GM19025 (cell line): ENCODE results near the gene ELMO1.

Experiments
- ATAC-seq: cut with Tn5 transposase; IDR thresholded peaks from one replicate; pipeline ENCODE4 v1.9.1; 2021; ENCODE audit warnings: mild to moderate bottlenecking, low read depth, moderate library complexity; ENCODE audit not compliant: unreplicated experiment

Gene ELMO1

DNA sequence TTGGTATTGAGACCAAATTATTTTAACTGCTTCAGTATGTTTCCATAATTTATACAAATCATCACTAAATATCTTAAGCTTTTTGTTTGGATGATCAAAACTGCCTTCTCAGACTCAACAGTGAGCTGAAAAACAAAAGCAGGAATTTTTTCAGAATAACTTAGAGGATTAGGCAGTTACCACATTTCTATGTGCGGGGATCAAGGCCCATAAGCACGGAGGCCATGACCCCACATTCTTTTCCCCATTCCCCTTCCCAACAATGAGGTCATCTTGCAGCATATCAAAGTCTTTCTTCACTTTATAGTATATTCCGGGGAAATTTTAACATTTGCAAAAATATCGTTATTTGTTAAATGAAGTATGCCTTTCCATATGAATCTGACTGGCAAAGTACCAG lies 125.8 kb downstream of the ELMO1 start:
- ATAC-seq, result no peak

DNA sequence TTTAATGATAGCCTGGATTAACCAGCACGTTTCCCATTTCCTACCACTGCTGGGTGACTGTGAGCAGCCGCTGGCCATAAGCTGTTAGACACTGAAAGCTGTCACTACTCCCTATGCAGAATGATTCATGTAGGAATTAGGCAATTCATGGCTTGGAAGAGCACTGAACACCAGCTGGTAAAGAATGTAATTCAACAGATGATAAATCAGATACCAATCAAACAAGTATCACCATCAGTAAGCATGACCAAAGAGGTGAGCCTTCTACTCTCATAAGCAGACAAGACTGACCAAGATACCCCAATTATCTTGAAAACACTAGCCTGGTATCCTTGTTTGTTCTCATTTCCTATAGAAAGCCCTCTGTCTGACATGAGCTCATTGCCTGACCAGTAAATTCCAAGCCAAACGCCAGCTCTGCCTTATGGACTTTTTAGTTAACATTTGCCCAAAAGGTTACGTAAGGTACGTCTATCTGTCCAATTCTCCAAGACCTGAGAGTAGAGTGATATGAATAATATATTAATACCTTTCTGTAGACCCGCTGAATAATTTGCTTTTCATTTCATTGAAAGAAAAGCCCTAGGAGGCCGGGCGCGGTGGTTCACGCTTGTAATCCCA lies 127.7 kb downstream of the ELMO1 start:
- ATAC-seq, result no peak

DNA sequence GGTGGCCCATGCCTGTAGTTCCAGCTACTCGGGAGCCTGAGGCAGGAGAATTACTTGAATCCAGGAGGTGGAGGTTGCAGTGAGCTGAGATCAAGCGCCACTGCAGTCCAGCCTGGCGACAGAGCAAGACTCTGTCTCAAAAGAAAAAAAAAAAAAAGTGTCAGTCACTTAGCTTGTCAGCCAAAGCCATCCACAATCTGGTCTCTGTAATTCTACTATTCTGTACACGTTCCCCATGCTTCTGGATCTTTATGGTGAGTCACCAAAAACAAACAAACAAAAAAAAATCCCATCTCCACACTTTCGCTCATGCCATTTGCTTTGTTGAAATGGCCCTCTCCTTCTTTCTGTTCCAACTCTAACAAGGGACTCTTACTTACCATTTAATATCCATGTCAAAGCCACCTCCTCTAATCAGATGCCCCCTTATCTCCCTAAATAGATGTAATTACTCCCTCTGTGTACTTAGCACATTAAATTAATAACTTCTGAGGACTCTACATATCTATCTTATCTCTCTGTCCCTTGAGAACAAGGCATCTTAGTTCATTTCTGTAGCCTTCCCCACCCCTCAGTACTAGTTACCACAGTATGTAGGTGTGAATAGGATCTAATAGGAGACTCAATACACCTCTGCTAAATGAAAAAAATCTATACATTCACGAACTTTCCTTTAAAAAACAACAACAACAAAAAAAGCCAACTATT lies 128.4 kb downstream of the ELMO1 start:
- no peak for ATAC-seq

DNA sequence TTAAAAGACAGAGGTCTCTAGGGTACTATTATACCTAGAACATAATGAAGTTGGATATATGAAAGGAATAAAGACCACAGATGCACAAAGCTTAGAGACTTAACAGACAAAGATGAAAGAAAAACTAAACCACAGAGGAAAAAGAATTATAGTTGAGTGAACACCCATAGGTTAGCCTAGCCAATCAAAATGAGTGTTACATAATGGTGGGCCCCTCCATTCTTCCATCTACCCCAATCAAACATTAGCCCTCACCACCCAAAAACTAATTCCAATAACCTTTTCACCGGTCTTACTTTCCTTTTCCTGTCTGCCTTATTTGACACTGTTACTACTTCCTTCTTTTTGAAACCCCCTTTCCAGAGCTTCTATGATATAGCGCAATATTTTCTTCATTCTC lies 130.1 kb downstream of the ELMO1 start:
- no peak for ATAC-seq

DNA sequence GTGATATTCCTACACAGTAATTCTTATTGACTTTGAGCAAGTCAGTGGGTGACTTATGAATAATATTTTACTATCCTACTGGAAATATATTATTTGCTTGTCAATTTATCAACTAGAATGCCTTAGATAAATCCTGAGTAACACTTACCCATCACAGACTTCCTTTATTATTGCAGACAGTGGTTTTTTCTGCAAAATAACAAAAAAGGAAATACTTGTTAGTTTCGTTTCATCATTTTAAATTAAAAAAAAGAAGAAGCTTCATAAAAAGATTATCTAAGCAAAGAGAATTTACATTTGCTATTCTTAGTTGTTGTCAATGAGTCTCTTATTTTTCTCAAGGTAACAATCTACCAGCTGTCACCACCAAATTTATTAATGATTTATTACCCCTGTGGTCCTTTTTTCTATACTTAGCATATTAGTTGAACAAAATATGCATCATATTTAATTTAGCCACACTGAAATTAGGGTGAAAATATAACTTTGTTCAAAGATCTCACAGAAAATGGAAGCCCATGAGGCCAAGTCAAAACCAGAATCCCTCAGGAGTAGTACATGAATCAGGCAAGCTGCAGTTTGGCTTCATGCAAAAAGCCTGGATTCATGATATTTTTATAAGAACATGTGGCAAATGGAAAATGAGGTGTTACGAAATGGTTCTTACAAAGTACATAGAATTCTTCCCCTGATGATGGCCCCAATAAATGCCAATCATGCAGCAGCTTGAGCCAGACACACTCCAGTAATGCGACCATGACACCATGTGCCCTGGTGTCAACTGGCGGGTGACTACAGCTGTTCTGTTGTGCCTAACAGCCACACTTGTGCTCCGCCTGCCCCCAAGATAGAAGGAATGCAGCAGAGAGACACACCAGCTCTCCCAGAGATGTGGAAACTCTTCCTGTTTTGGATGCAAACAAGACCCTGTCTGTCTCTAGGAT lies 132.6 kb downstream of the ELMO1 start:
- ATAC-seq, result no peak

DNA sequence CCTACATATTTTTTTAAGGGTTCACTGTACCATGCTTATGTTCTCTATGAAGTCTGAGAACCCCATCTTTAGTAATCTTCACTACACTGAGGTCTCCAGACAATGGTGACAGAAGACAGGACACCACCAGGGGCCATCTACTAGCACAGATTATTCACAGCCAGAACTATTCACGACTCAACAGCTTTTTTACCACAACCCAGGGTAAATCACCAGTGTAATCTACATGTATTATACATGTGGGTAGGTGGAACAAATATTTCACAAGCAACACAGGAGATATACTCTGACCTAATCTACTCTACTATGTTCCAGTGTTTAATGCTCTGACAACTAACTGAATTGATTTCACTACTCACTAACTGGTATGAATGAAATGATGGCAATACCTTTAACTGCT lies 136.1 kb downstream of the ELMO1 start:
- no peak for ATAC-seq

DNA sequence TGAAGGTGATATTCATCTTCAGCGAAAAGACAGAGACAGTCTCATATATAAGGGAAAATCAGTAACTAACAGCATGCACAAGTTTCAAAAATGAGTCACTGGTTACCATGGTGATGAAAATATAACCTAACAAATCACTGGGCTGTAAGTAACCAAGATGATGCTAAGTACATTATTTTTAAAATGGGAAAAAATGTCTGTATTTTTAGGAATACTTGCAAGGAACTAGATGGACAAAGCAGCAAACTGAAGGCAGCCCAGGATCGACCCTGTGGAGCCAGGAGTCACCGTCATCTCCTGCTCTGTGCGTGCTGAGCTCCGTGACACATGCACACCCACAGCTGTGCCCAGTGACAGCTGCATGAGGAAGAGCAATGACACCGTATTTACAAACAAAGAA lies 137.3 kb downstream of the ELMO1 start:
- ATAC-seq, result no peak

DNA sequence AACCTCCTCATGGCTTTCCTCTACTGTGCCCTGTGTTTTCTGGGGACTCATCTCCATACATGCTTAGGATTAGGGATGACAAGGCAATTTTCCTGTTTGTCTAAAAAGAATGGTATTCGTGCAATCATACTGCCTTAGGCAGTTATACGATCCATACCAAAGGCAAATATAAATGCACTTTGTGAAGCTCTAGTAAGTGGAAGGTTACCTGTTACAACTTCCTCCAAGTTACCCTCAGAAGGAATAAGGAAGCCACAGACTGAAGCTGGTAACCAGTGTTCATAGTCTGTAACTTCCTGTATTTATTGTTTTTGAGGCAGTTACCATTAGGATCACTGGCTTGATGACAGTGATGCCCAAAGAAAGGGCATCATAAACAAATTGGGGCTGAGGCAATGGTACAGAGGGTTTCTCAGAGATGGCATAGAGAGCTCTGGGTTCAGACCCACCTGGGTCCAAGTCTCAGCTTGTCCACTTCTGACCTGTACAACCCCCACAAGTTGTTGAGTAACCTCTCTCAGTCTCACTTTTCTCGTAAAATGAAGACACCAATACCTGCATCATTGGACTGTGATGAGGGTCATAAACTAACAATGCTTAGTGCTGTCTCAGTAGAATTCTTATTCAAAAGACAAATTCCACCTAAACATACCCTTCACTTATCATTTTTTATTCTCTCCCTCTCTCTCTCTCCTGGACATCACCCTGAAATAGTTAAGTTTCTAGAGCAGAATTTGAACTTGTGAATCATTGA lies 138.2 kb downstream of the ELMO1 start:
- ATAC-seq, result no peak

DNA sequence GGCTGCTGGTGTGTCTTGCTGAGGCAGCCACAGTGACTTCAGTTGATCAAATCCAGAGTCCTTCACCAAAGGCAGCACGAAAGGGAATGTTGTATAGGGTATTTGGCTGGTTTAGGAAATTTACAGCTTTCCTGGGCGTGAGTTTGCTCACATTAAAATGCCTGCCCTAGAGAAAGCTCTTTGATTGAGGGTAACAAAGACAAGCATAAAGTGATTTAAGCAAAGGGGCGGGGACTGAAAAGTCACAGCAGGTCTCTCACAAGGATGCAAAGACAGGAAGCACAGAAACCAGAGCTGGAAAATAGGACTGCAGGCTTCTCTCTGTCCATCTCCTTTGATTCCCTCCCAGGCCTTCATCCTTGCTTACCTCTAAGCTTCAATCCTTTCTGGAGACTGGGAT lies 139.2 kb downstream of the ELMO1 start:
- no peak for ATAC-seq

DNA sequence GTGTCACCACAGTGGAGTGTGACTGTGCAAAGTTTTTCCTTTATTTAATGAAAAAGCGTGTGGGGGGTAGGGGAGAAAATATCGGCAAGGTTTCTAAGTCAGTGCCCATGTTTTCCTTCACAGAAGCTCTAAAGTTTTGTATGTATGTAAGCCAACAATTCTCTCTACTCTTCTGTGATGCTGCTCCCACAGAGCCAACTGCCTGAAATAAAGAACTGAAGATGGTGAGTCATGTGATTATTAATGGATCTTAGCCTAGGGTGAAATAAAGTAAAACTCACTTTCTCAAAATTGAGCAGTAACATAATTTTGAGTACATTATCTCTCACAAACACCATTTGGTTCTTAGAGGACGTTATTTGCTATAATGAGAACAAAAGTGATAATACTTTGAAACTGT lies 143.7 kb downstream of the ELMO1 start:
- no peak for ATAC-seq

DNA sequence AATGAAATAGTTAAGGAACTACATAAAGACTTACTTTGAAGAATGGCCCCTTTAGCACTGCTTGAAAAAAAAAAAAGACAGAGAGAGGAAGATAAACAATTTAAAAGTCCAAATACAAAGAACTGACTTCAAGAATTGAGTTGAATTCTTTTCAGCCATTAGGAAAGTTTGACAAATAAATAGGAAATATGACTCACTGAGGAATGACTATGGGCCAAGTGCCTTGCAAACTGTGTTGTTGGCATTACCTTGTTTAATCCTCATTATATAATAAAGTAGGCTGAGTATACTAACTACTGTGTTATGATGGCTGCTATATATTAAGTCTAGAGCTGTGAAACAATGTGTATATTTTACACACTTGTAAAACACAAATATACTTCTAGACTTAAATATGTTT lies 151.1 kb downstream of the ELMO1 start:
- ATAC-seq, result no peak

DNA sequence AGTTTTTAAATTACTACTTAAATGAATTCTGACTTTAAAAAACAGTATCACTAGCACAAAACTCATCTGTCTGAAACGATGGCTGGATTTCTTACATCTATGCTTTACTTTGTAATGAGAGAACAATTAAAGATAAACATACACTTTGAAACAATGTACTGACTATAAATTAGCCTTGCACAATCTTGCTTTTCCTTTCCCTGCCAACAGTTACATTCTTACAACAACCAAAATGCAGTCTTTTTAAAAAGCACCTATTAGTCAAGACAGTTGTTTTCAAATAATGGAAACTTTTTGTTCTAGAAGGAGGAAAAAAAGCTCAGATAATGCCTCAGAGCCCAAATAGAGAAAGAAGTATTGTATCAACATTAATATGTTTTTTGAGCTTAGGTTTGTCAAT lies 153.3 kb downstream of the ELMO1 start:
- no peak for ATAC-seq

DNA sequence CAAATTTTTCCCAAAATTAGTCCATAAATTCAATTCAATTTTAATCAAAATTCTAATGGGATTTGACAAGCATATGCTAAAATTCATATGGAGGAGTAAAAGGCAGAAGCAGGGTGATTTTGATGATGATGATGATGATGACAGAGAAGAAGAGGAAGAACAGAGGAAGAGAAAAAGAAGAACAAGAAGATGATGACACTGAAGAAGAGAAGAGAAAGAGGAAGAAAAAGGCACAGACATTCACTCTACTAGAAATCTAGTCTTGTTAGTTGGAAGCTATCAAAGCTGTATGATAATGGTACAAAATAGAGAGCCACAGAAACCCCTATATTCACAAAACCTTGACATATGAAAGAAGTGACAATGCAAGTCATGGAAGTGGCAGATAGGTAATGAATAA lies 157.9 kb downstream of the ELMO1 start:
- ATAC-seq, result no peak

DNA sequence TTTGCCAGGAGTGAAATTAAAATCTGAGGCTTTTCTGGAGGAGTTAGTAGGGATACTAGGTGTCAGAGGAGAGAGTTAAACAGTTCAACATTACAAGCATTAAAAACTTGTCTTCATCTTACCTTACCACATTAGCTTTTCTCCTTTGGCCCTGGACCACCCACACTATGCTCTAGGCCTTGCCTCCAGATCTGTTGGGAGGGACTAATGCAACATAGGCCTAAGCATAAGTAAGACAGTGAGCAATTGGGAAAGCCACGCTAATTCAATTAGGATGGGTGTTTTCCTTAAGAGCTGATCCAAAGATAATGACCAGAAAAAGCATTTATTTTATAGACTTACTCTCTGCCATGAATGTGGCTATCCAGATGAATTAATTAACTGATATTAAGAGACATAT lies 158.9 kb downstream of the ELMO1 start:
- no peak for ATAC-seq

DNA sequence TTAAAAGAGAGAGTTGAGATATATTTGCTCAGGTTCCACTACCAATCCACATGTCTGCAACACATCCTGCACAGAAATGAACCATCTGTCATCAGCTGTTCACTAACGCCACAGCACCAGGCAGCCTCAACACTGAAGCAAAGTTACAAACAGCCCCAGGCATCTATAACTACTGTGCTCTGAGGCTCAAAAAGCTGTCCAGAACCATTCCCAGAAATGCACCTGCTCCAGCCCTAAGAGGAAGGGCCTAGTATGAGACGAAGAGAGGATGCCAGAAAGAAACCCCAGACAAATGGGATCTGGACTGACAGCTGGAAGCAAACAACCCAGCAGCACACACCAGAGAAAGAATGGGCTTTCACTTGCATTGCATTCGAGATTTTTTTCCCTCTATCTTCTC lies 159.3 kb downstream of the ELMO1 start:
- ATAC-seq, result no peak

DNA sequence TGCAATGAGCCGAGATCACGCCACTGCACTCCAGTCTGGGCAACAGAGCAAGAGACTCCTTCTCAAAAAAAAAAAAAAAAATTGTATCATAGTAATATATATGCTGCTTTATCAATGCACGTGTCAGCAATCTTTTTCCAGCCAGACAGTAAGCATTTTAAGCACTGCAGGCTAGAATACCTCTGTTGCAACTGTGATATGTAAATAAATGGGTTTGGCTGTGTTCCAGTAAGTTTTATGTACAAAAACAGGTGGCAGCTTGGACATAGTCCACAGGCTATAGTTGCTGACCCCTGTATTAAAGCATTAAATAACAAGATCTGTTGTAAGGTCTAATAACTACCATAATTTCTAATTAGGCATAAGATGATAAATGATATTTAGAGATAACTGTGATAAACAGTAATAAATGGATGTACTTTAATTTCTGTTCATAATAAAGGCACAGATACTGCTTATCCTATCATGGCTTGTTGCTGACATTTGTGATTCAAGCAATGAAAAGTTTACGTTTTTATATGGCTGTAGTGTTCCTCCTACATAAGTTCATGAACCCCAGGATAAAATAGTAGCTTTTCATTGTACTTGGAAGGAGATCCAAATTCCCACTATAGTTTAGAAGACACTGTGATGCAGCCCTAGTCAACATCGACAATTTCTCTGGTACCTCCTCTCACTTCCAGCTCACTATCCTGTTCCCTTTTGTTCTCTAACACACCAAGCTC lies 161.4 kb downstream of the ELMO1 start:
- ATAC-seq, result no peak

DNA sequence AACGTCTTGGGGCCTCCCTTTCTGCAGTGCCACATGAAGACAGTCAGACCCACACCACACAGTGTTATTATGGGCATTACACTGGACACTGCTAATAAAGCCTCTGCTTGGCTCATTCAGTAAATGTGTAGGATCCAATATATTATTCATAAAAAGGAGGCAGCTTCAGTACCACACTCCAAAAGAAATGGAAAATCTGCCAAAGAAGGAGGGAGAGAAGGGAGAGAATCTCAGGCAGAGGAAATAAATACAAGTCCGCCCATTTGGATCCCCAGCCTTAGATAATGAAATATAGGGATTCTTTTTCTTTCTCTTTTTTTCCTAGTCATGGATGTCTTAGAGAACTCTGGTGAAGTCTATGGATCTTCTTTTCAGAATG lies 162.2 kb downstream of the ELMO1 start:
- no peak for ATAC-seq

DNA sequence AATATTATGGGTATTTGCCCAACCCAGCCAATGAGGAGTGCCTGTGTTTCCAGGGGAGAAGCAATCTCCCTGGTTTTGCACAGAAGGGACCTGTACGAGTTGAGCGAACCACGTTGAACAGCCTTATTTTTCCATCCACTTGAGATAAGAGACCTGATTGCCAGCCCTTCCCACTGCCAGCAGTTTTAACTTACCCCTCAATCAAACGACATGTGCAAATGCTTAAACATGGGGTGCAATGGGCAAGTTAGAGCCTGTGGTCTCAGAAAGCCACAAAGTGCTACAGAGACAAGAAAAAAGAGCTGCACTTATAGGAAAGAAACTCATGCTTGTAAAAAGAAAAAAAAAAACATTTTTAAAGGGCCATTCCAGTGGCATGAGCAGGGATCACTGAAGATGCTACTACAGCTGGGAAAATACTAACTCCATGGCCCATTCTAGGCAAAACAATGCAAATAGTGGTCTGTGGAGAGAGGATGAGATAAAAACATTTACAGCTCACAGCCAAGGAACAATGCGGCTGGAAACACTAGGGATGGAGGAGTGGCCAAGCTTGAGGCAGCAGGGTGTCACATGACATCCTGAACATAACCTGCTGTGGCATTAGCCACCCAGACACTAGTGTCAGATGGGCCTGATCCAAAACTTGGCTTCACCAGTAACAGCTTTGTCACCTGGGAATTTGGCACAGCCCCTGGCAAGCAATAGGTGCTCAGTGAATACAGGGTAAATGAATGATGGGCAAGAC lies 162.8 kb downstream of the ELMO1 start:
- ATAC-seq, result no peak

DNA sequence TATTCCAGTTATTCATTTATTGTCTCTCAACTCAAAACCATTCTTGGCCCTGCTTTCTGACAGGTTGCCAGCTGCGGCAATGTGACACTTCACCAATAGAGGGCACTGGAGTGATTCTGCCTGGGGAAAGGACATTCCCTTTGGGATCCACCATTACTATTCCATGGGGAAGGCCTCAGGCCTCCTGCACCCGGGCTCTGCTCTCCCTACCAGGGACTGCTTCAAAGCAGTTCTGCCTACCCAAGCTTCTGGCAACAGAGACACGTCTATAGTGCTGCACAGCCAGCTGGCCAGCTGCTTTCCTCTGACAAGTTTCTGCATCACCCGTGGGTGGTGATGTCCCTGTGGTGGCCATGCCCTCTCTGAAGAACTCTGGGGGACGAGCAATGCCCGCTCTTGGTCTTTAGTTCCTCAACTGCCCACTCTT lies 163.8 kb downstream of the ELMO1 start:
- no peak for ATAC-seq
